Astrocyte (in vitro differentiated cells and primary cell): ENCODE measurements around the gene CPOX.

Experiments used
- EZH2 ChIP-seq: IDR thresholded peaks from 2 replicates; pipeline ENCODE4 v1.6.1; 2012; ENCODE audit warnings: mild to moderate bottlenecking, low read length, inconsistent platforms; ENCODE audit not compliant: insufficient read depth
- TF ChIP-seq, protein P1 (sequence below): IDR thresholded peaks from 2 replicates; pipeline ENCODE4 v1.5.1; 2011; ENCODE audit warnings: low read depth, mild to moderate bottlenecking, inconsistent platforms, low read length, moderate library complexity; ENCODE audit not compliant: insufficient read depth

DNA sequence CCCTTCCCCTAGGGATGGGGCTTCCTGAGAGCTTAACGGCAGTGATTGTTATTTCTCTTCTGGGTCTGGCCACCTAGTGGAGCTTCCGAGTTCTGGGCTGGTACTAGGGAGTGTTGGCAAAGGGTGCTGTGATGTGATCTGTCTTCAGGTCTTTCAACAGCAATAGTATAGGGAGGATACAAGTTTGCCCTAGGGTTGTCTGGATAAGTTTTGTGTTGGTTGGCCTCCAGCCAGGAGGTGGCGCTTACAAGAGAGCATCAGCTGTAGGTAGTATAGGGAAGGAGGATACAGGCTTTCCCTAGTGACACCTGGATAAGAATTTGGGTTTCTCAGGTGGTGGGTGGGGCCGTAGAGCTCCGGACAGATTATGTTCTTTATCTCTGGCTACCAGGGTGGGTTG lies 19.2 kb upstream of the CPOX start:
- TF ChIP-seq, protein P1, sequence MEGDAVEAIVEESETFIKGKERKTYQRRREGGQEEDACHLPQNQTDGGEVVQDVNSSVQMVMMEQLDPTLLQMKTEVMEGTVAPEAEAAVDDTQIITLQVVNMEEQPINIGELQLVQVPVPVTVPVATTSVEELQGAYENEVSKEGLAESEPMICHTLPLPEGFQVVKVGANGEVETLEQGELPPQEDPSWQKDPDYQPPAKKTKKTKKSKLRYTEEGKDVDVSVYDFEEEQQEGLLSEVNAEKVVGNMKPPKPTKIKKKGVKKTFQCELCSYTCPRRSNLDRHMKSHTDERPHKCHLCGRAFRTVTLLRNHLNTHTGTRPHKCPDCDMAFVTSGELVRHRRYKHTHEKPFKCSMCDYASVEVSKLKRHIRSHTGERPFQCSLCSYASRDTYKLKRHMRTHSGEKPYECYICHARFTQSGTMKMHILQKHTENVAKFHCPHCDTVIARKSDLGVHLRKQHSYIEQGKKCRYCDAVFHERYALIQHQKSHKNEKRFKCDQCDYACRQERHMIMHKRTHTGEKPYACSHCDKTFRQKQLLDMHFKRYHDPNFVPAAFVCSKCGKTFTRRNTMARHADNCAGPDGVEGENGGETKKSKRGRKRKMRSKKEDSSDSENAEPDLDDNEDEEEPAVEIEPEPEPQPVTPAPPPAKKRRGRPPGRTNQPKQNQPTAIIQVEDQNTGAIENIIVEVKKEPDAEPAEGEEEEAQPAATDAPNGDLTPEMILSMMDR: no peak
- TF ChIP-seq EZH2: no peak
